ENCODE data around the gene KMT2A.
"Not testable (repeated sequence)": the region's sequence is repeated elsewhere in the genome, so short reads cannot be mapped to it uniquely, and the experiment has no call there.

Gene KMT2A

GRCh38 chr11:118435893-118436624 lies at the start of gene KMT2A:
TSS of gene KMT2A (plus strand) at chr11:118436492. CDS start at chr11:118436513, 21 bp downstream.
- DNase-seq (ENCODE audit: low read depth), result peak; percentile 91

- no peak for DNase-seq (ENCODE audit: low read depth)
Observed at GRCh38 chr11:118396097-118396501, 40.2 kb upstream of the KMT2A start.

- no peak for DNase-seq (ENCODE audit: low read depth)
Observed at GRCh38 chr11:118397448-118397847, 38.8 kb upstream of the KMT2A start.

GRCh38 chr11:118398791-118399559 lies 37.3 kb upstream of the KMT2A start:
- no peak for DNase-seq (ENCODE audit: low read depth)

- DNase-seq (ENCODE audit: low read depth), result peak; percentile 78
Observed at GRCh38 chr11:118401151-118401879, 35.0 kb upstream of the KMT2A start, which contains the start of gene ATP5MG. TSS of gene ATP5MG (plus strand) at chr11:118401606. CDS start at chr11:118401666, 60 bp downstream.

- DNase-seq (ENCODE audit: low read depth), result no peak
Observed at GRCh38 chr11:118401880-118402590, 34.3 kb upstream of the KMT2A start.

- DNase-seq (ENCODE audit: low read depth), result not testable (repeated sequence)
Observed at GRCh38 chr11:118402594-118402993, 33.7 kb upstream of the KMT2A start.

GRCh38 chr11:118406599-118407166 lies 29.6 kb upstream of the KMT2A start:
- no peak for DNase-seq (ENCODE audit: low read depth)

GRCh38 chr11:118410055-118410745 lies 26.1 kb upstream of the KMT2A start:
- no peak for DNase-seq (ENCODE audit: low read depth)

GRCh38 chr11:118411530-118411929 lies 24.8 kb upstream of the KMT2A start:
- no peak for DNase-seq (ENCODE audit: low read depth)

- DNase-seq (ENCODE audit: low read depth), result no peak
Observed at GRCh38 chr11:118412921-118413320, 23.4 kb upstream of the KMT2A start.

GRCh38 chr11:118415062-118415738 lies 21.1 kb upstream of the KMT2A start:
- DNase-seq (ENCODE audit: low read depth), result no peak

GRCh38 chr11:118415739-118416068 lies 20.6 kb upstream of the KMT2A start:
- no peak for DNase-seq (ENCODE audit: low read depth)

- not testable (repeated sequence) for DNase-seq (ENCODE audit: low read depth)
Observed at GRCh38 chr11:118416900-118417299, 19.4 kb upstream of the KMT2A start.

- no peak for DNase-seq (ENCODE audit: low read depth)
Observed at GRCh38 chr11:118417801-118418200, 18.5 kb upstream of the KMT2A start.

- no peak for DNase-seq (ENCODE audit: low read depth)
Observed at GRCh38 chr11:118418766-118419165, 17.5 kb upstream of the KMT2A start.

GRCh38 chr11:118427707-118428106 lies 8.6 kb upstream of the KMT2A start:
- no peak for DNase-seq (ENCODE audit: low read depth)

- no peak for DNase-seq (ENCODE audit: low read depth)
Observed at GRCh38 chr11:118430956-118431355, 5.3 kb upstream of the KMT2A start.

- DNase-seq (ENCODE audit: low read depth), result no peak
Observed at GRCh38 chr11:118434123-118434552, 2.2 kb upstream of the KMT2A start.

- no peak for DNase-seq (ENCODE audit: low read depth)
Observed at GRCh38 chr11:118434553-118435289, 1.6 kb upstream of the KMT2A start.

All from stimulated activated CD8-positive, alpha-beta memory T cell treated with anti-CD3 and anti-CD28 coated beads, Interleukin-15, amount 100 ng/mL, for 24 hours (primary cell).